Right lobe of liver (tissue), 6 donors: ENCODE measurements around the gene FABP1. TPM values are rescaled to one million over a fixed set of nuclear protein-coding genes. Genes with fewer than 3 reads are reported as not detected.
A peak's percentile ranks its signal among the peaks of the same experiment; 100 is the strongest.

Experiments
- ATAC-seq, 4 donors: fragments of 200-7000 bp; cut with Tn5 transposase; one replicate each; pipeline ENCODE4 v1.9.1; 2020; ENCODE audit warnings: mild to moderate bottlenecking in 4 of 4, moderate library complexity in 4 of 4
- DNase-seq, 3 donors: peaks; one replicate each; pipeline ENCODE4 v3.0.0-alpha.2; 2020
- H3K27ac ChIP-seq, 3 donors: fragments of 200-600 bp; one replicate each; pipeline ENCODE4 v1.8.0; 2022
- H3K27me3 ChIP-seq, 2 donors: fragments of 200-600 bp; one replicate each; pipeline ENCODE4 v1.8.0; 2022
- H3K36me3 ChIP-seq, 4 donors: fragments of 200-600 bp; sonication (generic) in 1 of 4; one replicate each; pipeline versions ENCODE4 v1.5.1 to v1.8.0; 2017 to 2022; ENCODE audit warnings: control low read depth in 1 of 4
- H3K4me1 ChIP-seq, 4 donors: fragments of 200-600 bp; sonication (generic) in 1 of 4; one replicate each; pipeline versions ENCODE4 v1.5.1 to v1.8.0; 2017 to 2022; ENCODE audit warnings: control low read depth in 1 of 4
- H3K4me3 ChIP-seq, 3 donors: fragments of 200-600 bp; one replicate each; pipeline ENCODE4 v1.8.0; 2022
- H3K9me3 ChIP-seq, 4 donors: fragments of 200-600 bp; sonication (generic) in 1 of 4; one replicate each; pipeline versions ENCODE4 v1.5.1 to v1.8.0; 2017 to 2022; ENCODE audit warnings: control low read depth in 1 of 4
- CTCF ChIP-seq, 4 donors: fragments of 200-600 bp in 3 of 4; fragments of 450-650 bp in 1 of 4; IDR thresholded peaks; one replicate each; pipeline versions ENCODE4 v1.5.1 to v1.8.0; 2016 to 2022; ENCODE audit warnings: antibody characterized with exemption in 4 of 4, mild to moderate bottlenecking in 2 of 4
- POLR2A ChIP-seq: fragments of 450-650 bp; IDR thresholded peaks from one replicate; pipeline ENCODE4 v1.6.1; 2017; ENCODE audit warnings: antibody characterized with exemption, mild to moderate bottlenecking
- WGBS: methylation state at CpG from one replicate; pipeline ENCODE4 v1.1.6; 2018; ENCODE audit warnings: low coverage, low lambda C conversion rate; ENCODE audit not compliant: insufficient coverage; ENCODE audit errors: missing lambda C conversion rate; 5-methylcytosine and 5-hydroxymethylcytosine counted together
- intact Hi-C, 2 donors: fragments of 100-400 bp; cut with DNase I; formaldehyde crosslinking; loops; one replicate each; pipeline versions ENCODE4 v1.11.2 to v1.14.1; 2022
- total RNA-seq, 6 experiments: library from RNA; depleted of rRNA in 2 of 6; stranded (reverse); fragments of >200 nt in 2 of 6; fragmentation: NEBNext Ultra II Directional in 3 of 6; extraction: Animal tissue kit (Norgen Biotek cat#: 25700) in 3 of 6; gene quantifications; one replicate each; pipeline versions ENCODE4 v1.1.0 to v1.2.4, GENCODE V29; 2016 to 2023
- donor health status: DM: no; HTN: yes; CAD: no.
- donor health status: DM: no; HTN: no; CAD: no.
- donor health status: DM: no; HTN: no; CAD: no.
- donor health status: DM: no; HTN: yes; CAD: no.
- donor health status: DM: no; HTN: yes; CAD: no.

Gene FABP1
- total RNA-seq, 6 experiments from 2014 or later: 326 to 1,933 (median 908) TPM

GRCh38 chr2:88171966-88172365 lies 44.1 kb upstream of the FABP1 start:
- no peak for TF ChIP-seq CTCF (IDR thresholded peaks at IDR 0.05)
- TF ChIP-seq POLR2A: no peak
- ATAC-seq (no peak), DNase-seq (peak in 1 of 3 donors; percentile 25)
- Histone ChIP-seq H3K9me3 (no peaks in the 10 kb centered on the region), H3K27ac (no peak overlapping the region), H3K4me3 (no peak overlapping the region), H3K4me1 (peaks cover 0 to 18% (median 4%) of the 10 kb centered on the region in 4 donors), H3K36me3 (no peaks in the 10 kb centered on the region), H3K27me3 (no peaks in the 10 kb centered on the region)
- intact Hi-C loops: no loop called here
- no CpG with 5 or more reads among the region's 1 CpG for WGBS

- Histone ChIP-seq H3K4me3 (peak overlapping the region; percentile 65 to 80 (median 66)), H3K27me3 (no peaks in the 10 kb centered on the region), H3K36me3 (no peaks in the 10 kb centered on the region), H3K27ac (peak overlapping the region; percentile 60 to 91 (median 75)), H3K9me3 (no peaks in the 10 kb centered on the region), H3K4me1 (peaks cover 0 to 8% (median 3%) of the 10 kb centered on the region in 4 donors)
- intact Hi-C loops: no loop called here
- 0% methylated on average over 14 of the region's 37 CpGs for WGBS
- DNase-seq (no peak), ATAC-seq (peak; percentile 17 to 62 (median 44))
- no peak for TF ChIP-seq POLR2A
- no peak for TF ChIP-seq CTCF (IDR thresholded peaks at IDR 0.05)
These were observed 42.6 kb upstream of the FABP1 start for GRCh38 chr2:88170472-88170892.

GRCh38 chr2:88168386-88168785 lies 40.5 kb upstream of the FABP1 start:
- TF ChIP-seq CTCF (IDR thresholded peaks at IDR 0.05) (no peak), POLR2A (no peak)
- Histone ChIP-seq H3K27me3 (no peaks in the 10 kb centered on the region), H3K36me3 (no peaks in the 10 kb centered on the region), H3K9me3 (no peaks in the 10 kb centered on the region), H3K4me1 (peaks cover 0 to 8% (median 3%) of the 10 kb centered on the region in 4 donors), H3K27ac (no peak overlapping the region), H3K4me3 (no peak overlapping the region)
- WGBS: 78% methylated on average over 7 of the region's 7 CpGs
- ATAC-seq (peak in 1 of 4 donors; percentile 6), DNase-seq (no peak)
- intact Hi-C loops: no loop called here

GRCh38 chr2:88167740-88168139 lies 39.9 kb upstream of the FABP1 start:
- no peak for TF ChIP-seq POLR2A
- TF ChIP-seq CTCF (IDR thresholded peaks at IDR 0.05): no peak
- WGBS: 79% methylated on average over 2 of the region's 2 CpGs

More at GRCh38 chr2:88167740-88168139, 39.9 kb upstream of the FABP1 start:
- no peak overlapping the region for H3K4me3 ChIP-seq
- H3K4me1 ChIP-seq: peaks cover 0 to 8% (median 3%) of the 10 kb centered on the region in 4 donors
- no peaks in the 10 kb centered on the region for H3K36me3 ChIP-seq
- no peaks in the 10 kb centered on the region for H3K27me3 ChIP-seq
- H3K27ac ChIP-seq: no peak overlapping the region
- no peaks in the 10 kb centered on the region for H3K9me3 ChIP-seq
- ATAC-seq (no peak), DNase-seq (no peak)
- intact Hi-C loops: no loop called here
